Liver (tissue), 9 donors: ENCODE measurements around the gene NUP214. TPM values are rescaled to one million over a fixed set of nuclear protein-coding genes. Genes with fewer than 3 reads are reported as not detected.
A peak's percentile ranks its signal among the peaks of the same experiment; 100 is the strongest.
"Not testable (repeated sequence)": the region's sequence is repeated elsewhere in the genome, so short reads cannot be mapped to it uniquely, and the experiment has no call there.

ENCODE experiments used
- DNase-seq: peaks from one replicate; pipeline ENCODE4 v3.0.0-alpha.2; 2017; ENCODE audit warnings: low spot score
- H3K27ac ChIP-seq, 2 donors: one replicate each; pipeline ENCODE4 v1.7.0; 2013; ENCODE audit warnings: inconsistent platforms in 2 of 2, low read length in 2 of 2, control low read depth in 1 of 2, low read depth in 1 of 2, mild to moderate bottlenecking in 1 of 2
- H3K27me3 ChIP-seq, 4 donors: one replicate each; pipeline versions ENCODE4 v1.6.1 to v1.7.0; 2013; ENCODE audit warnings: low read length in 3 of 4, inconsistent platforms in 1 of 4, mild to moderate bottlenecking in 1 of 4, moderate library complexity in 1 of 4; ENCODE audit not compliant: control insufficient read depth in 4 of 4, insufficient read depth in 4 of 4
- H3K36me3 ChIP-seq, 4 donors: one replicate each; pipeline versions ENCODE4 v1.6.1 to v1.7.0; 2013; ENCODE audit warnings: low read length in 3 of 4, mild to moderate bottlenecking in 3 of 4, low read depth in 1 of 4, moderate library complexity in 1 of 4; ENCODE audit not compliant: control insufficient read depth in 4 of 4, insufficient read depth in 3 of 4
- H3K4me1 ChIP-seq, 4 donors: one replicate each; pipeline versions ENCODE4 v1.6.1 to v1.7.0; 2013; ENCODE audit warnings: low read length in 3 of 4, mild to moderate bottlenecking in 3 of 4, moderate library complexity in 1 of 4; ENCODE audit not compliant: control insufficient read depth in 4 of 4, insufficient read depth in 4 of 4
- H3K4me3 ChIP-seq, 3 donors: one replicate each; pipeline versions ENCODE4 v1.6.1 to v1.7.0; 2013; ENCODE audit warnings: low read length in 3 of 3, control low read depth in 1 of 3, low read depth in 1 of 3, mild to moderate bottlenecking in 1 of 3
- H3K9ac ChIP-seq, 2 donors: one replicate each; pipeline ENCODE4 v1.7.0; 2013; ENCODE audit warnings: low read length in 2 of 2, mild to moderate bottlenecking in 2 of 2, moderate library complexity in 2 of 2, control low read depth in 1 of 2, low read depth in 1 of 2
- H3K9me3 ChIP-seq, 4 donors: one replicate each; pipeline versions ENCODE4 v1.6.1 to v1.7.0; 2013; ENCODE audit warnings: low read length in 3 of 4; ENCODE audit not compliant: control insufficient read depth in 4 of 4
- FOXA1 ChIP-seq: IDR thresholded peaks from 2 replicates; pipeline ENCODE4 v1.6.1; 2016; ENCODE audit warnings: antibody characterized with exemption
- GABPA ChIP-seq, 2 donors: IDR thresholded peaks in 1 of 2; conservative IDR thresholded peaks in 1 of 2; 2 replicates each; pipeline ENCODE4 v1.6.1; 2016; ENCODE audit warnings: antibody characterized with exemption in 2 of 2, mild to moderate bottlenecking in 1 of 2, moderate library complexity in 1 of 2
- HNF4A ChIP-seq, 2 donors: conservative IDR thresholded peaks; 2 replicates each; pipeline ENCODE4 v1.6.1; 2016; ENCODE audit warnings: antibody characterized with exemption in 2 of 2, mild to moderate bottlenecking in 2 of 2
- JUND ChIP-seq, 2 donors: IDR thresholded peaks; 2 replicates each; pipeline ENCODE4 v1.6.1; 2016; ENCODE audit warnings: antibody characterized with exemption in 2 of 2
- NR2F2 ChIP-seq: IDR thresholded peaks from 2 replicates; pipeline ENCODE4 v1.6.1; 2016; ENCODE audit warnings: antibody characterized with exemption
- REST ChIP-seq: IDR thresholded peaks from 2 replicates; pipeline ENCODE4 v1.6.1; 2016; ENCODE audit warnings: antibody characterized with exemption, mild to moderate bottlenecking
- TAF1 ChIP-seq: conservative IDR thresholded peaks from 2 replicates; pipeline ENCODE4 v1.6.1; 2016; ENCODE audit warnings: antibody characterized with exemption, mild to moderate bottlenecking
- YY1 ChIP-seq: IDR thresholded peaks from 2 replicates; pipeline ENCODE4 v1.6.1; 2016; ENCODE audit warnings: antibody characterized with exemption, mild to moderate bottlenecking
- ZBTB33 ChIP-seq: IDR thresholded peaks from 2 replicates; pipeline ENCODE4 v1.6.1; 2016; ENCODE audit warnings: antibody characterized with exemption
- WGBS: extraction: QIAGEN DNeasy Blood & Tissue Kit; methylation state at CpG from one replicate; pipeline ENCODE4 v1.1.7; 2013; 5-methylcytosine and 5-hydroxymethylcytosine counted together
- polyA plus RNA-seq, 2 donors: library from polyadenylated mRNA; stranded (reverse) in 1 of 2; unstranded in 1 of 2; fragments of 200-250 nt in 1 of 2; fragments of >200 nt in 1 of 2; fragmentation: Nextera tagmentation in 1 of 2; extraction: Ambion mirVana in 1 of 2; gene quantifications; one replicate each; pipeline versions ENCODE4 v1.2.1 to v1.2.3, GENCODE V29; 2013 to 2015
- total RNA-seq, 2 donors: library from RNA; depleted of rRNA; stranded (reverse); fragments of >200 nt; gene quantifications; one replicate each; pipeline ENCODE4 v1.2.3, GENCODE V29; 2014
- TF ChIP-seq, protein P1 (sequence below): IDR thresholded peaks from 2 replicates; pipeline ENCODE4 v1.6.1; 2016; ENCODE audit warnings: antibody characterized with exemption
- TF ChIP-seq, protein P2 (sequence below): IDR thresholded peaks from 2 replicates; pipeline ENCODE4 v1.6.1; 2016; ENCODE audit warnings: antibody characterized with exemption
- donor health status: healthy.
- donor health status: healthy.
- donor health status: healthy.
- donor health status: healthy.
- donor health status: healthy.

The NUP214 gene
- total and polyA plus RNA-seq, 4 donors, result 8.8 to 19.5 (median 16.5) TPM

- WGBS, result 79% methylated on average over 7 of the region's 7 CpGs
- H3K9ac ChIP-seq, result no peak overlapping the region
These were observed 23.7 kb downstream of the NUP214 start for GRCh38 chr9:131148966-131149687.

DNA sequence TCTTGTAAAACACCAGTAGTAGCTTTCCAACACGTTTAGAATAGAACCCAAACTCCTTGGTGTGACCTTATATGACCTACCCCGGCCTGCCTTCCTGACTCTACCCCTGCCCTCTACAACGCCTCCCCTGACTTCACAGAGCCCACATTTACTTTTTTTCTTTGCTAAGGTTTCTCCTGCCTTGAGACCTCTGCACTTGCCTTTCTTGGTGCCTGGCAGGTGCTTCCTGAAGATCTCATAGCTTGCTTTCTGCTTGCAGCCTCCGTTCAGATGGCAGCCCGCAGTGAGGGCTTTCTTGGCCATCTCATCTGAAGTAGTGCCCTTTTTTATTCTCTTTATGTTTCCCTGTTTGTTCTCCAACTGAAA, 24.3 kb downstream of the NUP214 start:
- H3K27me3 ChIP-seq, result no peaks in the 10 kb centered on the region
- no peak overlapping the region for H3K27ac ChIP-seq
- no peak overlapping the region for H3K4me3 ChIP-seq
- H3K9me3 ChIP-seq, result no peaks in the 10 kb centered on the region
- no peaks in the 10 kb centered on the region for H3K4me1 ChIP-seq
- DNase-seq, result no peak
- 75% methylated on average over 5 of the region's 5 CpGs for WGBS
- H3K9ac ChIP-seq, result no peak overlapping the region
- peaks cover 20 to 95% (median 83%) of the 10 kb centered on the region in 4 donors for H3K36me3 ChIP-seq
- TF ChIP-seq TAF1, result no peak
- TF ChIP-seq NR2F2, result no peak
- TF ChIP-seq JUND (IDR thresholded peaks at IDR 0.05), result no peak
- TF ChIP-seq FOXA1, result no peak
- no peak for TF ChIP-seq HNF4A (conservative IDR thresholded peaks at IDR 0.05)
- TF ChIP-seq, protein P1, sequence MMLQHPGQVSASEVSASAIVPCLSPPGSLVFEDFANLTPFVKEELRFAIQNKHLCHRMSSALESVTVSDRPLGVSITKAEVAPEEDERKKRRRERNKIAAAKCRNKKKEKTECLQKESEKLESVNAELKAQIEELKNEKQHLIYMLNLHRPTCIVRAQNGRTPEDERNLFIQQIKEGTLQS, result no peak

More at GRCh38 chr9:131148966-131149687, 23.7 kb downstream of the NUP214 start:
- Histone ChIP-seq H3K27ac (no peak overlapping the region), H3K27me3 (no peaks in the 10 kb centered on the region), H3K9me3 (no peaks in the 10 kb centered on the region), H3K36me3 (peaks cover 22 to 95% (median 83%) of the 10 kb centered on the region in 4 donors), H3K4me3 (no peak overlapping the region), H3K4me1 (no peaks in the 10 kb centered on the region)
- no peak for DNase-seq
- TF ChIP-seq REST (no peak), HNF4A (conservative IDR thresholded peaks at IDR 0.05) (peak in 1 of 2 donors; percentile 48)

DNA sequence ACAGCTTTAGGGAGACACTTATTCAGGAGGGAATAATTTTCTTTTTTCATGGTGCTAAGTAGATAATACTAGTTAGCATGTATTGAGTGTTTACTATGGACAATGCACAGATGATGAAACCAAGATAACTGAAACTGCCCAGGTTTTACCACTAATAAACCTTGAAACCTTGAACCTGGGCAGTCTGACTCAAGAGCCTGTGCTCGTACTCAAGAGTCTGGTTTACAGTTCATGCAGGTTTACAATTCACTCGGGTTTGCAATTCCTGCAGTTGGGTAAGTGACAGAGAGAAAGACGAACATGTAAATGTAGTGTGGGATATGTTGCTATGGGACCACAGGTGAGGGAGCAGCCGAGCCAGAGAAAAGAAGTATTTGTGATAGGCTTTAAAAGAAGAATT, 28.2 kb downstream of the NUP214 start:
- TF ChIP-seq TAF1 (no peak), YY1 (no peak), NR2F2 (no peak), HNF4A (conservative IDR thresholded peaks at IDR 0.05) (no peak), FOXA1 (no peak), GABPA (IDR thresholded peaks at IDR 0.05 in 1 of 2, conservative IDR thresholded peaks at IDR 0.05 in 1 of 2) (no peak), REST (no peak), ZBTB33 (no peak)
- TF ChIP-seq, protein P2, sequence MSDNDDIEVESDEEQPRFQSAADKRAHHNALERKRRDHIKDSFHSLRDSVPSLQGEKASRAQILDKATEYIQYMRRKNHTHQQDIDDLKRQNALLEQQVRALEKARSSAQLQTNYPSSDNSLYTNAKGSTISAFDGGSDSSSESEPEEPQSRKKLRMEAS, result no peak
- no peak overlapping the region for H3K4me3 ChIP-seq
- H3K9me3 ChIP-seq, result no peaks in the 10 kb centered on the region
- no peak overlapping the region for H3K9ac ChIP-seq
- H3K27ac ChIP-seq, result no peak overlapping the region
- H3K27me3 ChIP-seq, result no peaks in the 10 kb centered on the region
- DNase-seq, result no peak
- no peaks in the 10 kb centered on the region for H3K4me1 ChIP-seq
- H3K36me3 ChIP-seq, result peaks cover 13 to 60% (median 56%) of the 10 kb centered on the region in 4 donors
- WGBS, result 95% methylated on average over 4 of the region's 4 CpGs

DNA sequence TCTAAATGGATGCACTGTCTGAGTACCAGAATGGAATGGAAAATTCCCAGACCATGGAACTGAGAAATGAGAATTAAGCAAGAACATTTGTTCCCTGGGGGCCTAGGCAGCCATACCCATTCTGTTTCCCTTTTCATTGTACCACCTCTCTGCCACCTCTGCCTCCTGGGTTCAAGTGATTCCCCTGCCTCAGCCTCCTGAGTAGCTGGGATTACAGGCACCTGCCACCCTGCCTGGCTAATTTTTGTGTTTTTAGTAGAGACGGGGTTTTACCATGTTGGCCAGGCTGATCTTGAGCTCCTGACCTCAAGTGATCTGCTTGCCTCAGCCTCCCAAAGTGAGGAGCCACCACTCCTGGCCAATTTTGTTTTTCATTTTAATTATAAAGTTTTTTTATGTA, 33.3 kb downstream of the NUP214 start:
- 100% methylated on average over 1 of the region's 1 CpG for WGBS
- not testable (repeated sequence) for H3K9ac ChIP-seq, H3K4me3 ChIP-seq, H3K9me3 ChIP-seq, DNase-seq, H3K27ac ChIP-seq, H3K27me3 ChIP-seq, H3K4me1 ChIP-seq
- H3K36me3 ChIP-seq, result peaks cover 8 to 48% (median 44%) of the 10 kb centered on the region in 4 donors
